ENCODE data around the gene CHST9. TPM values are rescaled to one million over a fixed set of nuclear protein-coding genes. Genes with fewer than 3 reads are reported as not detected.

CHST9 gene
- total and polyA plus RNA-seq, 8 donors, result 3.9 to 17.2 (median 7.8) TPM

DNA sequence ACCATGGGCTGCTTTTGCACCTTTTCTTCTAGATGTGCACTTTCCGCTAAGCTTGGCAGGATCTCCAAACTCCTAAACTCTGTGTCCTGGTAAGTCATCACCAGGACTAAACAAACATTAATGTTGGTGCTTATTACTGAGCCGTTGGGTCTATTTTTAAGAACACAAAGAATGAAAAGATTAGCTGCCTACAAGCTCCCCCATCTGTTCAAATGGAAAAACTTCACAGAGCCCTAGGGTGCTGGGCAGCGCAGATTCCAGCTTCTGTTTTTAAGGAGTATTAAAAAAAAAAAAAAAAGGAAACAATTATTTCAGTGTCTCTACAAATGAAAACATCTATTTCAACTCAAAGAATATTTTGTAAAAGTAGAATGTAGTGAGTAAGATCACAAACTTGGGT, 221.8 kb downstream of the CHST9 start:
- H3K4me3 ChIP-seq, result no peak overlapping the region
- H3K27ac ChIP-seq, result no peak overlapping the region
- ATAC-seq (peak in 2 of 4 donors; percentile 38 to 73), DNase-seq (no peak), FAIRE-seq (no peak)
- H3K4me1 ChIP-seq, result no peaks in the 10 kb centered on the region
- no peak for TF ChIP-seq CTCF (IDR thresholded peaks at IDR 0.05)
- intact Hi-C loops (cut with DNase I), result no loop called here
- no peaks in the 10 kb centered on the region for H3K27me3 ChIP-seq
- no peaks in the 10 kb centered on the region for H3K36me3 ChIP-seq
- H3K9me3 ChIP-seq, result no peaks in the 10 kb centered on the region
- 29 to 30% methylated on average over 3 of the region's 3 CpGs for WGBS, 2 donors

- no peaks in the 10 kb centered on the region for H3K9me3 ChIP-seq
- TF ChIP-seq CTCF (IDR thresholded peaks at IDR 0.05), result no peak
- H3K27ac ChIP-seq, result no peak overlapping the region
- no peaks in the 10 kb centered on the region for H3K36me3 ChIP-seq
- no peak for ATAC-seq
- 58 to 68% methylated on average over 3 of the region's 3 CpGs for WGBS, 2 donors
- no peaks in the 10 kb centered on the region for H3K4me1 ChIP-seq
- no peak for DNase-seq
- no peak overlapping the region for H3K4me3 ChIP-seq
- intact Hi-C loops (cut with DNase I), result no loop called here
- H3K27me3 ChIP-seq, result no peaks in the 10 kb centered on the region
- no peak for FAIRE-seq
Measured at GRCh38 chr18:26961839-26962238, 223.3 kb downstream of the CHST9 start.

- no peak overlapping the region for H3K27ac ChIP-seq
- no peak overlapping the region for H3K4me3 ChIP-seq
- ATAC-seq (no peak), FAIRE-seq (no peak), DNase-seq (no peak)
- no peak for TF ChIP-seq CTCF (IDR thresholded peaks at IDR 0.05)
- intact Hi-C loops (cut with DNase I), result no loop called here
- no peaks in the 10 kb centered on the region for H3K36me3 ChIP-seq
- 63 to 64% methylated on average over 4 of the region's 4 CpGs for WGBS, 2 donors
- H3K9me3 ChIP-seq, result no peaks in the 10 kb centered on the region
- H3K27me3 ChIP-seq, result no peaks in the 10 kb centered on the region
- no peaks in the 10 kb centered on the region for H3K4me1 ChIP-seq
Measured at GRCh38 chr18:26960911-26961310, 224.2 kb downstream of the CHST9 start.

GRCh38 chr18:26956863-26957262, 228.2 kb downstream of the CHST9 start:
- Histone ChIP-seq H3K27me3 (no peaks in the 10 kb centered on the region), H3K4me1 (no peaks in the 10 kb centered on the region), H3K4me3 (no peak overlapping the region), H3K27ac (no peak overlapping the region), H3K36me3 (no peaks in the 10 kb centered on the region), H3K9me3 (no peaks in the 10 kb centered on the region)
- WGBS, 2 donors, result 61 to 71% methylated on average over 4 of the region's 4 CpGs
- FAIRE-seq (no peak), ATAC-seq (no peak), DNase-seq (no peak)
- no peak for TF ChIP-seq CTCF (IDR thresholded peaks at IDR 0.05)
- intact Hi-C loops (cut with DNase I), result no loop called here

DNA sequence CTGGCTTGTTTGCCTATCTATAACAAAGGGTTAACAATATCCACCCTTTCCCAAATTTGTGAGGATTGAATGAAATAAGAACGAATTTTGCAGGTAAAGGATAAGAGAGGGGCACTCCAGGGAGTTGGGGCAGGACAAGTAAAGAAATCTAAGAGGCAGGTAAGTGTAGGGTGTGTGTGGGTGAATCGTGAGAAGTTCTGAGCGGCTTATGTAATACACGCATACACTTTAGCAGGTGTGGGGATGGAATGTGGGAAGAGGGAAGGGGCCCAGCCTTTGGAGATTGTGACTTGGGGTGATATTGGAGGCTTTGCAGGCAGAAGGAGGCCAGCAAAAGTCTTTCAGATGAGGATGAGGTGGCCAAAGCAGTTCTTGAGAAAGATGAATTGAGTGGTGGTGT, 236.4 kb downstream of the CHST9 start:
- FAIRE-seq (no peak), ATAC-seq (no peak), DNase-seq (no peak)
- H3K36me3 ChIP-seq, result no peaks in the 10 kb centered on the region
- H3K9me3 ChIP-seq, result no peaks in the 10 kb centered on the region
- TF ChIP-seq CTCF (IDR thresholded peaks at IDR 0.05), result no peak
- WGBS, 2 donors, result 68 to 78% methylated on average over 4 of the region's 4 CpGs
- H3K4me1 ChIP-seq, result no peaks in the 10 kb centered on the region
- H3K4me3 ChIP-seq, result no peak overlapping the region
- H3K27ac ChIP-seq, result no peak overlapping the region
- intact Hi-C loops (cut with DNase I), result no loop called here
- H3K27me3 ChIP-seq, result no peaks in the 10 kb centered on the region

All from pancreas (tissue), 10 donors.